Lower leg skin (tissue), 4 donors: ENCODE data around the gene TRIO. TPM values are rescaled to one million over a fixed set of nuclear protein-coding genes. Genes with fewer than 3 reads are reported as not detected.

Experiments
- DNase-seq, 2 donors: peaks; one replicate each; pipeline ENCODE4 v3.0.0-alpha.2; 2019; ENCODE audit warnings: low spot score in 2 of 2
- H3K4me3 ChIP-seq: fragments of 200-600 bp; sonication (generic); 2 replicates; pipeline ENCODE4 v1.5.1; 2017; ENCODE audit warnings: mild to moderate bottlenecking, low read depth; ENCODE audit not compliant: poor library complexity, severe bottlenecking
- POLR2A ChIP-seq, 2 donors: fragments of 450-650 bp; IDR thresholded peaks; one replicate each; pipeline ENCODE4 v1.6.1; 2016 to 2017; ENCODE audit warnings: antibody characterized with exemption in 2 of 2, mild to moderate bottlenecking in 1 of 2, moderate library complexity in 1 of 2
- WGBS, 2 donors: methylation state at CpG; one replicate each; pipeline ENCODE4 v1.1.5; 2018; 5-methylcytosine and 5-hydroxymethylcytosine counted together
- intact Hi-C: fragments of 100-400 bp; cut with DNase I; formaldehyde crosslinking; loops from one replicate; pipeline ENCODE4 v1.15.0; 2023; ENCODE audit warnings: low total_unique reads
- total RNA-seq, 4 donors: library from RNA; depleted of rRNA; stranded (reverse); fragments of >200 nt; gene quantifications; one replicate each; pipeline ENCODE4 v1.1.0, GENCODE V29; 2016
- TF ChIP-seq, protein P1 (sequence below), 3 donors: fragments of 450-650 bp; IDR thresholded peaks; one replicate each; pipeline ENCODE4 v1.5.1; 2016; ENCODE audit warnings: antibody characterized with exemption in 3 of 3, mild to moderate bottlenecking in 3 of 3, moderate library complexity in 2 of 3

Gene TRIO
- total RNA-seq, 4 donors from 2014 or later = 47.8 to 101 (median 64.5) TPM

- TF ChIP-seq POLR2A (IDR thresholded peaks at IDR 0.05) = no peak
- TF ChIP-seq, protein P1, sequence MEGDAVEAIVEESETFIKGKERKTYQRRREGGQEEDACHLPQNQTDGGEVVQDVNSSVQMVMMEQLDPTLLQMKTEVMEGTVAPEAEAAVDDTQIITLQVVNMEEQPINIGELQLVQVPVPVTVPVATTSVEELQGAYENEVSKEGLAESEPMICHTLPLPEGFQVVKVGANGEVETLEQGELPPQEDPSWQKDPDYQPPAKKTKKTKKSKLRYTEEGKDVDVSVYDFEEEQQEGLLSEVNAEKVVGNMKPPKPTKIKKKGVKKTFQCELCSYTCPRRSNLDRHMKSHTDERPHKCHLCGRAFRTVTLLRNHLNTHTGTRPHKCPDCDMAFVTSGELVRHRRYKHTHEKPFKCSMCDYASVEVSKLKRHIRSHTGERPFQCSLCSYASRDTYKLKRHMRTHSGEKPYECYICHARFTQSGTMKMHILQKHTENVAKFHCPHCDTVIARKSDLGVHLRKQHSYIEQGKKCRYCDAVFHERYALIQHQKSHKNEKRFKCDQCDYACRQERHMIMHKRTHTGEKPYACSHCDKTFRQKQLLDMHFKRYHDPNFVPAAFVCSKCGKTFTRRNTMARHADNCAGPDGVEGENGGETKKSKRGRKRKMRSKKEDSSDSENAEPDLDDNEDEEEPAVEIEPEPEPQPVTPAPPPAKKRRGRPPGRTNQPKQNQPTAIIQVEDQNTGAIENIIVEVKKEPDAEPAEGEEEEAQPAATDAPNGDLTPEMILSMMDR (IDR thresholded peaks at IDR 0.05) = no peak
- DNase-seq = no peak
- intact Hi-C loops = loop anchor here (5.0 kb wide), 1 partner anchor 110 kb away; no protein-coding TSS in a partner anchor
- 89 to 94% methylated on average over 12 of the region's 12 CpGs for WGBS, 2 donors
- H3K4me3 ChIP-seq = no peak overlapping the region
These were observed 118.9 kb downstream of the TRIO start for GRCh38 chr5:14261856-14262611.

GRCh38 chr5:14263113-14263512 lies 120.0 kb downstream of the TRIO start:
- TF ChIP-seq, protein P1 (IDR thresholded peaks at IDR 0.05) = no peak
- TF ChIP-seq POLR2A (IDR thresholded peaks at IDR 0.05) = no peak
- H3K4me3 ChIP-seq = no peak overlapping the region
- WGBS, 2 donors = 96 to 100% methylated on average over 1 of the region's 1 CpG
- intact Hi-C loops = loop anchor here (5.0 kb wide), 1 partner anchor 111 kb away; no protein-coding TSS in a partner anchor
- no peak for DNase-seq

- TF ChIP-seq, protein P1 (IDR thresholded peaks at IDR 0.05) = no peak
- no peak for TF ChIP-seq POLR2A (IDR thresholded peaks at IDR 0.05)
- WGBS, 2 donors = 50% methylated on average over 2 of the region's 2 CpGs
- intact Hi-C loops = loop anchor here (5.0 kb wide), 1 partner anchor 111 kb away; no protein-coding TSS in a partner anchor
- DNase-seq = no peak
- H3K4me3 ChIP-seq = no peak overlapping the region
These were observed 120.6 kb downstream of the TRIO start for GRCh38 chr5:14263699-14264098.

DNA sequence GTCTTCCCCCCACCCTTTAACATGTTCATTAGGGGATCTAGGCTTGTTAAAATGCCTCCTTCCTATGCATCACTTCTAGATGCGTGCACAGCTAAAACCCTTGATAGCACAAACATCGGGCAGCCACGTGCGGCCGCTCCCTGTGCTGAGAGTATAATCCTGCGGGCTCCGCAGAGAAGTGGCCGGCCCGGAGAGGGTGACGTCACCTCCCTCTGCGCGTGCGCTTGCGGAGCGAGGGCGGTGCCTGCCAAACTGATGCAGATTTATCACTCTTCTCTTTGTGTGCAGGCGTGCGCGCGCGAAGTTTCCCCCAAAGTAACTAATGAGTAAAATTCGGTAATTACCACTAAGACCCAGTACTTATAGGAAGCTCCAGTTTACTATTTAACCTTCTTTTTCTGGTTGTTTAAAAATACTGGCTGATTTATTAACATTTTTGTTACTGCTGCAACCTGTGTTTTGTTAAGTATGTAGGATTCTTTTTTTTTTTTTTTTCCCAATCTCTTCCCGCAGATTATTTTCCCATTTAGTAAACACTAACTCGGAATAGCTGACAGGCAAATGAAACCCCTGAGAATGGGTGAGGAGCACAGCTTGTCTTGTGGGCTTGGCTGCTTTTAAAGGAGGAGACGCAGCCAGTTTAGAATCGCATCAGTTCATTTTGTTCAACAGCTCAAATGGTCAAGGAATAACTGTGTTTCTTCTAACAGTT lies 121.6 kb downstream of the TRIO start:
- intact Hi-C loops = loop anchor here (5.0 kb wide), 1 partner anchor 112 kb away; no protein-coding TSS in a partner anchor
- 1 to 3% methylated on average over 26 of the region's 26 CpGs for WGBS, 2 donors
- no peak overlapping the region for H3K4me3 ChIP-seq
- no peak for TF ChIP-seq POLR2A (IDR thresholded peaks at IDR 0.05)
- TF ChIP-seq, protein P1 (IDR thresholded peaks at IDR 0.05) = no peak
- peak; percentile 91 to 98 for DNase-seq

- DNase-seq = no peak
- intact Hi-C loops = no loop called here
- H3K4me3 ChIP-seq = no peak overlapping the region
- 77 to 81% methylated on average over 2 of the region's 2 CpGs for whole genome bisulfite sequencing, 2 donors
- TF ChIP-seq POLR2A (IDR thresholded peaks at IDR 0.05) = no peak
- TF ChIP-seq, protein P1 (IDR thresholded peaks at IDR 0.05) = no peak
These were observed 122.4 kb downstream of the TRIO start for GRCh38 chr5:14265570-14265969.
